GM10248 (cell line): ENCODE data around the gene MCAM.

ENCODE experiments used
- CTCF ChIA-PET: fragments of 300-600 bp; sonication (Branson Sonifier 250); formaldehyde crosslinking; extraction: SDS; loops from one replicate; lab custom pipeline; 2021; ENCODE audit warnings: antibody characterized with exemption; lab: Yijun Ruan, JAX
- POLR2A ChIA-PET: fragments of 350-650 bp; sonication (Branson Sonifier 250); formaldehyde crosslinking; extraction: SDS; loops from one replicate; lab custom pipeline; 2020; ENCODE audit warnings: antibody characterized with exemption; lab: Yijun Ruan, JAX
- DNase-seq: peaks from one replicate; pipeline ENCODE4 v3.0.0; 2012; ENCODE audit errors: extremely low spot score
- TF ChIP-seq, protein P1 (sequence below): IDR thresholded peaks from 2 replicates; pipeline ENCODE4 v1.5.1; 2012; ENCODE audit warnings: mild to moderate bottlenecking, low read depth; ENCODE audit errors: extremely low read depth, missing control alignments, control extremely low read depth

Gene MCAM

DNA sequence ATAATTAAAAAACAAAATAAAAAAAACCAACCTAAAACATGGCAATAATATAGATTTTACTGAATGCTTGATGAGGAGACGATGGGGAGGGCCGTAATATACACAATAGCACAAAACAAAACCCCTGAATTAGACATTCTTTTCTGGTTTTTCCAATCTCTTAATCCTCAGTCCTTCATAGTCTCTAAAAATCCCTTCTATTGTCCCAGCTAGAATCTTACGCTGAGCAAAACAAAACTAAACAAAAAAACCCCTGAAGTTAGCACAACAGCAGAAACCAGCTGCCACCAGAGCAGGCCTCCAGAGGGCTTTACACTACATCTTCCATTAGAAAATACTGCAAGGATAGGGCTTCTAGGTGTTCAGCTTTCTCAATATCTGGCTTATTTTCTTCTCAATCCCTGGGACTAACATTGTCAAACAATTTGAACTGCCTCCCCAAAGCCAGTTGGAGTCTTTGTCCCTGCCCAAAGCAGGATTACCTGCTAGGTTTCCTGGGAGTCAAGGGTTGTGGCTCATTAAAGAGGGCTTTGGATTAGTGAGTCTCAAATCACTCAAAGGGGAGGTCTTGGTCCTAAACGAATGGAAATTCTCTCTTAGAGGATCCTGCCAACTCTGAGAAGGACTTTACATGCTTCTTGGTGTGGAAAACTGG, 15.3 kb upstream of the MCAM start:
- POLR2A ChIA-PET = no interaction called here
- CTCF ChIA-PET = interaction anchor here (0.7 to 6.0 kb wide), 4 partner anchors 8 to 126 kb away, joined by 3 to 69 read pairs (median 4); partner anchors contain the start of gene CBL
- no peak for DNase-seq
- TF ChIP-seq, protein P1, sequence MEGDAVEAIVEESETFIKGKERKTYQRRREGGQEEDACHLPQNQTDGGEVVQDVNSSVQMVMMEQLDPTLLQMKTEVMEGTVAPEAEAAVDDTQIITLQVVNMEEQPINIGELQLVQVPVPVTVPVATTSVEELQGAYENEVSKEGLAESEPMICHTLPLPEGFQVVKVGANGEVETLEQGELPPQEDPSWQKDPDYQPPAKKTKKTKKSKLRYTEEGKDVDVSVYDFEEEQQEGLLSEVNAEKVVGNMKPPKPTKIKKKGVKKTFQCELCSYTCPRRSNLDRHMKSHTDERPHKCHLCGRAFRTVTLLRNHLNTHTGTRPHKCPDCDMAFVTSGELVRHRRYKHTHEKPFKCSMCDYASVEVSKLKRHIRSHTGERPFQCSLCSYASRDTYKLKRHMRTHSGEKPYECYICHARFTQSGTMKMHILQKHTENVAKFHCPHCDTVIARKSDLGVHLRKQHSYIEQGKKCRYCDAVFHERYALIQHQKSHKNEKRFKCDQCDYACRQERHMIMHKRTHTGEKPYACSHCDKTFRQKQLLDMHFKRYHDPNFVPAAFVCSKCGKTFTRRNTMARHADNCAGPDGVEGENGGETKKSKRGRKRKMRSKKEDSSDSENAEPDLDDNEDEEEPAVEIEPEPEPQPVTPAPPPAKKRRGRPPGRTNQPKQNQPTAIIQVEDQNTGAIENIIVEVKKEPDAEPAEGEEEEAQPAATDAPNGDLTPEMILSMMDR = no peak

DNA sequence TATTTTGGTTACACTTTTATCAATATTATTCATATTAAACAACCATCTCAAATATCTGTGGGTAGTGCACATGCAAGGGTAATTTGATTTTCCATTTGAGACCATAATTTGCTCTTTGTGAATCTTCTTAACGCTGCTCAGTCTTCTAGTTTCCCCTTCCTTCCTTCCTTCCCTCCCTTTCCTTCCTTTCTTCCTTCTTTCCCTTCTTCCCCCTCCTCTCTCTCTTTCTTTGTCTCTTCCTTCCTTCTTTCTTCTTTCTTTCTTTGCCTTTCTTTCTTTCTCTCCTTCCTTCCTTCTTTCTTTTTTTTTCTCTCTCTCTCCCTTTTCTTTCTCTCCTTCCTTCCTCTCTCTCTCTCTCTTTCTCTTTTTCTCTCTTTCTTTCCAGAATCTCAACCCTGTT, 13.3 kb upstream of the MCAM start:
- TF ChIP-seq, protein P1 = no peak
- ChIA-PET POLR2A (no interaction called here), CTCF (interaction anchor here (0.7 to 6.0 kb wide), 3 partner anchors 8 to 10 kb away, joined by 3 to 69 read pairs (median 43); no protein-coding TSS in a partner anchor)
- DNase-seq = no peak

DNA sequence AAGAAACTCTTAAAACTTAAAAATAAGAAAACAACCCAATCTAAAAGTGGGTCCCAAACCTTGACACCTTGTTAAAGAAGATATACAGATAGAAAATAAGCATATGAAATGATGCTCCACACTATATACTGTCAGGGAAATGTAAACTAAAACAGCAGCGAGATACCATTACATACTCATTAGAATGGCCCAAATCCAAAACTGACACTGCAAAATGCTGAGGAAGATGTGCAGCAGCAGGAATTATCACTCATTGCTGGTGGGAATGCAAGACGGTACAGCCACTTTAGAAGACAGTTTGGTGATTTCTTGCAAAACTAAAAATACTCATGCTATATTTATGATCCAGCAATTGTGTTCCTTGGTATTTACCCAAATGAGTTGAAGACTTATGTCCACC, 12.4 kb upstream of the MCAM start:
- CTCF ChIA-PET = interaction anchor here (0.7 to 5.3 kb wide), 2 partner anchors 8 to 11 kb away, joined by 3 to 43 read pairs; no protein-coding TSS in a partner anchor
- POLR2A ChIA-PET = no interaction called here
- DNase-seq = no peak
- TF ChIP-seq, protein P1 = no peak

DNA sequence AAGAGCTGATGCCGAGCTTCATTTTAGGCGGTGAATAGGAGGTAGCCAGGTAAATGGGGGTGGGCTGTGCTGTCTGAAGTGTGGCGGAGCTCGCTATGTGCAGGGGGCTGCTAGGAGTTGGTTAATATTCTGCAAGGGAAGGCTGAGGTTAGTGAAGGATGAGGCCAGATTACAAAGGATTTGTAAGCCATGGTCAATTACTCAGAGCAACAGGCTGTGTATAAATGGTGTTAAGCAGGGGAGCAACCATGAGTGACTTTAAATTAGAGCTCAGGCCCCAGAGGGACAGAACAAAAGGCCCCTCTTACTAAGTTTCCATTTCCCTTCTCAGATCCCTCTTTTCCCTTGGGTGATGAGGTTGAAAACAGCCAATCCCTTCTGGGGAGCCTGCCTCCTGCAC, 7.3 kb upstream of the MCAM start:
- CTCF ChIA-PET = interaction anchor here (0.7 to 6.7 kb wide), 46 partner anchors 9 to 634 kb away, joined by 3 to 131 read pairs (median 6); partner anchors contain the start of genes C1QTNF5, CBL, DPAGT1 and HINFP
- no peak for DNase-seq
- TF ChIP-seq, protein P1 = no peak
- POLR2A ChIA-PET = interaction anchor here (0.5 kb wide), 1 partner anchor 283 kb away, joined by 6 read pairs; no protein-coding TSS in a partner anchor

DNA sequence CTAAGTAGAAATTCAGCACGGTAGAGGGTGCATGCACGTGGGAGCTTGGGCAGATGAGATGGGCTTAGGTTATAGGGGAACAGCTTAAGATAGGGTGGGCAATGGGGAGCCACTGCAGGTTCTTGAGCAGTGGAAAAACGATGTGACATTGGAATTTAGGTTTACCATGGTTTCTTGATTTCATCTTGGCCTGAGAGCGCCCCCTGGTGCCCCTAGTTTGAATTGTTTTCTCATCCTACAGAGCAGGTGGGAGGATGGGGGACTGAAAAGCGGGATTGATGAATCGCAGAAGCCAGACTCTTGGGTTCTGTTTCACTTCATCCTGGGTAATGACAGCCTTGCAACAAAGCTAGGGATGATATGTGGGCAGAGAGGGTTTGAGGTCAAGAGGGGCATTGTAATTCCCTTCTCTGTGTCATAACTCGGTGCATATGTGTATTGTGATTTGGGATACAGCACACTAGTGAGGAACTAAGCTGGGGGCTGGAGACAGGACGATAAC, 6.7 kb upstream of the MCAM start:
- ChIA-PET POLR2A (interaction anchor here (0.5 kb wide), 1 partner anchor 282 kb away, joined by 6 read pairs; no protein-coding TSS in a partner anchor), CTCF (interaction anchor here (0.7 to 6.7 kb wide), 60 partner anchors 10 to 634 kb away, joined by 3 to 131 read pairs (median 5); partner anchors contain the start of genes ABCG4, C1QTNF5, C2CD2L and CBL)
- TF ChIP-seq, protein P1 = peak; percentile 89
- peak; percentile 64 for DNase-seq

DNA sequence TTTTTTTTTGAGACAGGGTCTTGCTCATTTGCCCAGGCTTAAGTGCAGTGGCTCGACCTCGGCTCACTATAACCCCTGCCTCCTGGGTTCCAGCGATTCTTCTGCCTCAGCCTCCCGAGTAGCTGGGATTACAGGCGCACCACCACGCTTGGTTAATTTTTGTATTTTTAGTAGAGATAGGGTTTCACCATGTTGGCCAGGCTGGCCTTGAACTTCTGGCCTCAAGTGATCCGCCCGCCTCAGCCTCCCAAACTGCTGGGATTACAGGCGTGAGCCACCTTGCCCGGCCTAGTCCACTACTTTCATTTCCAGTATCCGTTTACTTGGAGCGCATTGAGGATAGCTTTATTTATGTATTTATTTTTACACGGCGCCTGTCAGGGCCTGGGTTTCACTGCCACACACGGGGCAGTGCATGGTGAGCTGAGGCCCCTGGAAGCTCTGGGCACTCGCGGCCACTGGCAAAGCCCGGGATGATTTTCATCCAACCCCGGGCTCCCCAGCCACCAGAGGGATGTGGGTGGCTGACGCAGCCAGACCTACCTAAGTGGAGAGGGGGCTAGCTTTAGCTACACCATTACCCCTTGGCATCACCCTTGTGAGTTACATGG, 6.1 kb upstream of the MCAM start:
- DNase-seq = no peak
- CTCF ChIA-PET = interaction anchor here (0.7 to 6.7 kb wide), 53 partner anchors 9 to 633 kb away, joined by 3 to 131 read pairs (median 6); partner anchors contain the start of genes ABCG4, C1QTNF5, C2CD2L and CBL
- POLR2A ChIA-PET = interaction anchor here (1.2 kb wide), 1 partner anchor 228 kb away, joined by 3 read pairs; a partner anchor contains a TSS
- TF ChIP-seq, protein P1 = no peak
